Smooth muscle cell (in vitro differentiated cells): Measurements from ENCODE around the gene LBH. TPM values are rescaled to one million over a fixed set of nuclear protein-coding genes. Genes with fewer than 3 reads are reported as not detected.

Experiments
- DNase-seq: peaks from one replicate; lab custom pipeline; 2025; ENCODE audit not compliant: unreplicated experiment; lab: John Stamatoyannopoulos, UW
- H2AFZ ChIP-seq: fragments of 200-600 bp; sonication (generic); 2 replicates; pipeline ENCODE4 v1.6.0; 2016; ENCODE audit warnings: antibody characterized with exemption, low read depth, mild to moderate bottlenecking
- H3F3A ChIP-seq: fragments of 200-600 bp; sonication (generic); 2 replicates; pipeline ENCODE4 v1.6.0; 2017; ENCODE audit warnings: antibody characterized with exemption, low read depth
- H3K27ac ChIP-seq: fragments of 200-600 bp; sonication (generic); 2 replicates; pipeline ENCODE4 v1.5.1; 2016; ENCODE audit warnings: low read depth, mild to moderate bottlenecking
- H3K27me3 ChIP-seq: fragments of 200-600 bp; sonication (generic); 2 replicates; pipeline ENCODE4 v1.6.1; 2016; ENCODE audit warnings: low read depth, mild to moderate bottlenecking
- H3K36me3 ChIP-seq: fragments of 200-600 bp; sonication (generic); 2 replicates; pipeline ENCODE4 v1.5.1; 2016; ENCODE audit warnings: low read depth
- H3K4me1 ChIP-seq: fragments of 200-600 bp; sonication (generic); 2 replicates; pipeline ENCODE4 v1.5.1; 2016; ENCODE audit warnings: low read depth
- H3K4me2 ChIP-seq: fragments of 200-600 bp; sonication (generic); 2 replicates; pipeline ENCODE4 v1.6.0; 2016; ENCODE audit warnings: mild to moderate bottlenecking
- H3K4me3 ChIP-seq: fragments of 200-600 bp; sonication (generic); 2 replicates; pipeline ENCODE4 v1.5.1; 2016; ENCODE audit warnings: mild to moderate bottlenecking
- H3K79me2 ChIP-seq: fragments of 200-600 bp; sonication (generic); 2 replicates; pipeline ENCODE4 v1.6.0; 2016; ENCODE audit warnings: low read depth, mild to moderate bottlenecking
- H3K9ac ChIP-seq: fragments of 200-600 bp; sonication (generic); 2 replicates; pipeline ENCODE4 v1.6.0; 2016; ENCODE audit warnings: low read depth
- H3K9me3 ChIP-seq: fragments of 200-600 bp; sonication (generic); replicated peaks from 2 replicates; pipeline ENCODE4 v1.5.1; 2016; ENCODE audit warnings: low read depth
- H4K20me1 ChIP-seq: fragments of 200-600 bp; sonication (generic); 2 replicates; pipeline ENCODE4 v1.6.0; 2016; ENCODE audit warnings: low read depth
- CTCF ChIP-seq: fragments of 200-600 bp; sonication (generic); IDR thresholded peaks from 2 replicates; pipeline ENCODE4 v1.5.1; 2017; ENCODE audit warnings: borderline replicate concordance, mild to moderate bottlenecking, antibody characterized with exemption; ENCODE audit not compliant: insufficient read depth, poor library complexity, severe bottlenecking
- WGBS: methylation state at CpG from one replicate; pipeline ENCODE4 v1.1.7; 2016; ENCODE audit warnings: low lambda C conversion rate; 5-methylcytosine and 5-hydroxymethylcytosine counted together
- polyA plus RNA-seq: library from polyadenylated mRNA; unstranded; fragments of >200 nt; fragmentation: Nextera tagmentation; extraction: Ambion mirVana; gene quantifications from 2 replicates; pipeline ENCODE4 v1.2.1, GENCODE V29; 2016
- total RNA-seq: library from RNA; depleted of rRNA; stranded (reverse); fragments of >200 nt; gene quantifications from 2 replicates; pipeline ENCODE4 v1.2.3, GENCODE V29; 2014

The LBH gene
- total and polyA plus RNA-seq, 2 experiments from 2014 or later = 31.0 to 35.2 TPM

GRCh38 chr2:30230497-30231211 is 680 bp upstream of the LBH start:
- Histone ChIP-seq H3F3A (peaks cover 17% of the 10 kb centered on the region), H4K20me1 (peaks cover 30% of the 10 kb centered on the region), H2AFZ (peak overlapping the region; percentile 96), H3K4me3 (peak overlapping the region; percentile 93), H3K4me1 (peaks cover 27% of the 10 kb centered on the region), H3K4me2 (peak overlapping the region; percentile 98), H3K36me3 (no peaks in the 10 kb centered on the region), H3K79me2 (peaks cover 29% of the 10 kb centered on the region), H3K27me3 (no peaks in the 10 kb centered on the region), H3K27ac (peak overlapping the region; percentile 48), H3K9me3 (no peaks in the 10 kb centered on the region), H3K9ac (peak overlapping the region; percentile 77)
- no peak for DNase-seq
- WGBS = 2% methylated on average over 50 of the region's 50 CpGs
- no peak for TF ChIP-seq CTCF

DNA sequence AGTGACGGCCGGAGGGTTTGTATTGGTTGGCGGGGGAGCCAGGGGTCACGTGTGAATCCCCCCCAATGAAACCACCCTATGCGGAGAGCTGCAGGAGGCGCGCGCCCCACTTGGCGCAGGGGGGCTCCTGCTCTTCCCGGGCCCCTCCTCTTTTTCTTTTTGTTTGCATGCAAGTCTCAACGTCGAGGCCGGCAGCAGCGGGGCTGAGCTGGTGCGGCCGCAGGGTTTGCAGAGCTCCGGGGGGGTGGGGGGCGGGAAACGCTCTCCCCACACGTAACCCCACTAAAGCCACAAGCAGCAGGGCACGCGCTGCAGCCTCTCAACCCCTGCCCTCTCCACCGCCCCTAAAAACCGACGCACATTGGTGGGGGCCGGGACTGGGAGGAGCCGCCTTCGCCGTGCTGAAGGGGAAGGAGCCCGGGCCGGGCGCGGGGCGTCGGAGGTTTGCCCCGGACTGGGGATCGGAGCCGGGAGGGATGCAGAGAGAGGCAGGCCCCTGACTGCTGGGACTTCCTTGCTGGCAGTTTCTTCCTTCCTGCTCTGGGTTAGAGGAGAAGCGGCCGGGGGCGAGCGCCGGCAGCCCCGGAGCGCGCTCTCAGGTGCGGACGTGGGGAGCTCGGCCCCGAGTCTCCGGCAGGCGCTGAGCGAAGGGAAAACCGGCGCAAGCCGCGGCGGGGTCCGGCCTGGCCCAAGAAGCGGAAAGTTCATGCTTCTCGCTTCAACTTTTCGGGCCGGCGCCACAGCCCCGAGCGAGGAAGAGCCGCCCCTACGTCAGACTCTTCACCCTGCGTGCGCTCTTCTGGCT is 864 bp downstream of the LBH start:
- H2AFZ ChIP-seq = peak overlapping the region; percentile 78
- peak overlapping the region; percentile 98 for H3K4me2 ChIP-seq
- no peak for DNase-seq
- H3K27me3 ChIP-seq = no peaks in the 10 kb centered on the region
- peaks cover 45% of the 10 kb centered on the region for H4K20me1 ChIP-seq
- H3K79me2 ChIP-seq = peaks cover 44% of the 10 kb centered on the region
- H3F3A ChIP-seq = peaks cover 10% of the 10 kb centered on the region
- TF ChIP-seq CTCF = no peak
- H3K4me1 ChIP-seq = peaks cover 17% of the 10 kb centered on the region
- peak overlapping the region; percentile 80 for H3K27ac ChIP-seq
- under 1% methylated on average over 56 of the region's 70 CpGs for WGBS
- H3K9me3 ChIP-seq = no peaks in the 10 kb centered on the region
- H3K4me3 ChIP-seq = peak overlapping the region; percentile 93
- H3K9ac ChIP-seq = peak overlapping the region; percentile 86
- no peaks in the 10 kb centered on the region for H3K36me3 ChIP-seq

- Histone ChIP-seq H4K20me1 (peaks cover 51% of the 10 kb centered on the region), H3K4me1 (peaks cover 17% of the 10 kb centered on the region), H3K4me3 (peak overlapping the region; percentile 93), H2AFZ (peak overlapping the region; percentile 78), H3K27ac (peak overlapping the region; percentile 80), H3K36me3 (no peaks in the 10 kb centered on the region), H3K9me3 (no peaks in the 10 kb centered on the region), H3K27me3 (no peaks in the 10 kb centered on the region), H3K9ac (peak overlapping the region; percentile 86), H3K79me2 (peaks cover 44% of the 10 kb centered on the region), H3F3A (peaks cover 10% of the 10 kb centered on the region), H3K4me2 (peak overlapping the region; percentile 98)
- TF ChIP-seq CTCF = no peak
- under 1% methylated on average over 8 of the region's 8 CpGs for WGBS
- no peak for DNase-seq
Observed at GRCh38 chr2:30232801-30233130, 1.4 kb downstream of the LBH start.
